Measurements from ENCODE around the gene PHC1.
"Not testable (repeated sequence)": the region's sequence is repeated elsewhere in the genome, so short reads cannot be mapped to it uniquely, and the experiment has no call there.

DNA sequence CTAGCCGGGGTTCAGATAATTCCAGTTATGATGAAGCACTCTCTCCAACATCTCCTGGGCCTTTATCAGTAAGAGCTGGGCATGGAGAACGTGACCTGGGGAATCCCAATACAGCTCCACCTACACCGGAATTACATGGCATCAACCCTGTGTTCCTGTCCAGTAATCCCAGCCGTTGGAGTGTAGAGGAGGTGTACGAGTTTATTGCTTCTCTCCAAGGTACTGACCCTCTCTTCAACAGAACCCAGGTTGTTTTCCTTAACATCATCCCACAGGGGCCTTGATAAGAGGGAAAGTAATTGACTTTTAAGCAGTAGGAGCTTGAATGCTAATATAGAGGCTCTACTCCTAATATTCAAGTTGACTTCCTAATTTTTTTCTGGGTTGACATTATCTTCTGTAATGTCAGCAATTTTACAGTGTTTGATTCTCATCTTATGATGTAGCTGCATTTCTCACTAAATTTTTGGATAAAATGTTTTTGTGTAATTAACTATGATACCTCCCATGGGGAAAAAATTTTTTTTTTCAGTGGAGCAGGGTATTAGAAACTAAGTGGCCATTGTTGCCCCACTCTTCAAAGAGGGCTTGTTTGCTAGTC, 23.6 kb downstream of the PHC1 start:
- not testable (repeated sequence) for TF ChIP-seq POLR2A (IDR thresholded peaks at IDR 0.05)
- TF ChIP-seq, protein P1, sequence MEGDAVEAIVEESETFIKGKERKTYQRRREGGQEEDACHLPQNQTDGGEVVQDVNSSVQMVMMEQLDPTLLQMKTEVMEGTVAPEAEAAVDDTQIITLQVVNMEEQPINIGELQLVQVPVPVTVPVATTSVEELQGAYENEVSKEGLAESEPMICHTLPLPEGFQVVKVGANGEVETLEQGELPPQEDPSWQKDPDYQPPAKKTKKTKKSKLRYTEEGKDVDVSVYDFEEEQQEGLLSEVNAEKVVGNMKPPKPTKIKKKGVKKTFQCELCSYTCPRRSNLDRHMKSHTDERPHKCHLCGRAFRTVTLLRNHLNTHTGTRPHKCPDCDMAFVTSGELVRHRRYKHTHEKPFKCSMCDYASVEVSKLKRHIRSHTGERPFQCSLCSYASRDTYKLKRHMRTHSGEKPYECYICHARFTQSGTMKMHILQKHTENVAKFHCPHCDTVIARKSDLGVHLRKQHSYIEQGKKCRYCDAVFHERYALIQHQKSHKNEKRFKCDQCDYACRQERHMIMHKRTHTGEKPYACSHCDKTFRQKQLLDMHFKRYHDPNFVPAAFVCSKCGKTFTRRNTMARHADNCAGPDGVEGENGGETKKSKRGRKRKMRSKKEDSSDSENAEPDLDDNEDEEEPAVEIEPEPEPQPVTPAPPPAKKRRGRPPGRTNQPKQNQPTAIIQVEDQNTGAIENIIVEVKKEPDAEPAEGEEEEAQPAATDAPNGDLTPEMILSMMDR (IDR thresholded peaks at IDR 0.05), result not testable (repeated sequence)

Measured in body of pancreas (tissue), 4 donors.